SJCRH30 (cell line): Measurements from ENCODE around the gene EDN2. TPM values are rescaled to one million over a fixed set of nuclear protein-coding genes. Genes with fewer than 3 reads are reported as not detected.

Experiments
- DNase-seq, 2 experiments: peaks; one replicate each; pipeline ENCODE4 v3.0.0-alpha.2; 2015 to 2020
- H3K27ac ChIP-seq: fragments of 250-450 bp; sonication (Bioruptor Pico); 2 replicates; pipeline ENCODE4 v1.5.1; 2020; ENCODE audit warnings: mild to moderate bottlenecking, moderate library complexity
- H3K27me3 ChIP-seq: fragments of 250-450 bp; sonication (Bioruptor Pico); 2 replicates; pipeline ENCODE4 v1.5.1; 2020; ENCODE audit warnings: mild to moderate bottlenecking, moderate library complexity
- H3K36me3 ChIP-seq: fragments of 250-450 bp; sonication (Bioruptor Pico); 2 replicates; pipeline ENCODE4 v1.5.1; 2020; ENCODE audit warnings: mild to moderate bottlenecking, moderate library complexity
- H3K4me1 ChIP-seq: fragments of 250-450 bp; sonication (Bioruptor Pico); 2 replicates; pipeline ENCODE4 v1.5.1; 2020; ENCODE audit warnings: mild to moderate bottlenecking, moderate library complexity
- H3K4me3 ChIP-seq: fragments of 250-450 bp; sonication (Bioruptor Pico); 2 replicates; pipeline ENCODE4 v1.5.1; 2020; ENCODE audit warnings: mild to moderate bottlenecking, moderate library complexity
- H3K9me3 ChIP-seq: fragments of 250-450 bp; sonication (Bioruptor Pico); replicated peaks from 2 replicates; pipeline ENCODE4 v1.5.1; 2020; ENCODE audit warnings: mild to moderate bottlenecking, moderate library complexity
- total RNA-seq: library from RNA; depleted of rRNA; stranded (reverse); fragments of >200 nt; shearing (Covaris generic); gene quantifications from 2 replicates; pipeline ENCODE4 v1.2.3, GENCODE V29; 2014

Gene EDN2
- total RNA-seq, 1 experiment from 2014 or later: 0.32 TPM

GRCh38 chr1:41461790-41462679, 22.4 kb downstream of the EDN2 start:
- Histone ChIP-seq H3K4me1 (peaks cover 33% of the 10 kb centered on the region), H3K9me3 (no peaks in the 10 kb centered on the region), H3K27me3 (no peaks in the 10 kb centered on the region), H3K4me3 (no peak overlapping the region), H3K36me3 (no peaks in the 10 kb centered on the region), H3K27ac (no peak overlapping the region)
- no peak for DNase-seq

DNA sequence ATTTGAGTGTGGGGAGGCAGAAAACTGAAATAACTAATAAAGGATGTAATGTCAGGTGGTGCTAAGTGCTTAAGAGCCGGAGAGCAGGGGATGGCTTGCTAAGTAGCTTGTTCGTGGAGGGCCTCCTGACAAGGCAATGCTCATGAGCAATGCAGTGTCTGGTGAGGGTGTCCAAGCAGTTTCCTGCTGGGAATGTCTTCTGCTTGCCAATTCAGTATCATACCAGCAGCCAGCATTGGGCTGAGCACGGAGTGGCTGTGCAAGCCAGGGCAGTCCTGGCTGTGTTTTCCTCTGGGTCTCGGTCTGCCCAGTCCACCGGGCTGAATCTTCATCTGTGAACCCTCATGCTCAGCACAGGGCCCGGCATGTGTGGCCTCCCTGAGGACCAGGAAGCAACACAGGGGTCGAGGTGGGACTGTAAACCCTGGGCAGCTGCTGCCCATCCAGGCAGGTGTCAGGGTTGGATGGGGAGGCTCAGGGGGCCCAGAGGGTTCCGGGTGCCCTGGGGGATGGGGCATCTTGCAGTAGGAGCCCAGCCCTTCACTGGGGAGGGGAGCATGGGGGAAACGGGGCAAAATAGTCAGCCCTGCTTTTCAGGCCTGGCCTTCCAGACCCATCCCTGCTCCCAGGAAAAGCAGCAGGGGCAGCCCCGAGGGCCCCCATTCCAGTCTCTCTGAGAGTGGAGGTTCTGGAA, 27.5 kb downstream of the EDN2 start:
- H3K9me3 ChIP-seq: no peaks in the 10 kb centered on the region

GRCh38 chr1:41455479-41456332, 28.8 kb downstream of the EDN2 start:
- no peaks in the 10 kb centered on the region for H3K27me3 ChIP-seq
- peaks cover 59% of the 10 kb centered on the region for H3K4me1 ChIP-seq
- peak overlapping the region; percentile 93 for H3K27ac ChIP-seq
- peak in 1 of 2 experiments; percentile 66 for DNase-seq
- no peaks in the 10 kb centered on the region for H3K9me3 ChIP-seq
- no peak overlapping the region for H3K4me3 ChIP-seq
- H3K36me3 ChIP-seq: no peaks in the 10 kb centered on the region

More for the DNA sequence above, 27.5 kb downstream of the EDN2 start:
- no peaks in the 10 kb centered on the region for H3K27me3 ChIP-seq
- H3K4me1 ChIP-seq: peaks cover 59% of the 10 kb centered on the region
- no peak overlapping the region for H3K4me3 ChIP-seq
- DNase-seq: no peak
- H3K27ac ChIP-seq: peak overlapping the region; percentile 15; the same call in 1 of the 2 replicates
- no peaks in the 10 kb centered on the region for H3K36me3 ChIP-seq

GRCh38 chr1:41454406-41454805, 30.1 kb downstream of the EDN2 start:
- Histone ChIP-seq H3K4me1 (peaks cover 64% of the 10 kb centered on the region), H3K27ac (peak overlapping the region; percentile 93), H3K4me3 (no peak overlapping the region), H3K36me3 (no peaks in the 10 kb centered on the region), H3K9me3 (no peaks in the 10 kb centered on the region), H3K27me3 (no peaks in the 10 kb centered on the region)
- peak; percentile 98 to 99 for DNase-seq

GRCh38 chr1:41452704-41453290, 31.7 kb downstream of the EDN2 start:
- no peaks in the 10 kb centered on the region for H3K27me3 ChIP-seq
- peaks cover 65% of the 10 kb centered on the region for H3K4me1 ChIP-seq
- no peak for DNase-seq

DNA sequence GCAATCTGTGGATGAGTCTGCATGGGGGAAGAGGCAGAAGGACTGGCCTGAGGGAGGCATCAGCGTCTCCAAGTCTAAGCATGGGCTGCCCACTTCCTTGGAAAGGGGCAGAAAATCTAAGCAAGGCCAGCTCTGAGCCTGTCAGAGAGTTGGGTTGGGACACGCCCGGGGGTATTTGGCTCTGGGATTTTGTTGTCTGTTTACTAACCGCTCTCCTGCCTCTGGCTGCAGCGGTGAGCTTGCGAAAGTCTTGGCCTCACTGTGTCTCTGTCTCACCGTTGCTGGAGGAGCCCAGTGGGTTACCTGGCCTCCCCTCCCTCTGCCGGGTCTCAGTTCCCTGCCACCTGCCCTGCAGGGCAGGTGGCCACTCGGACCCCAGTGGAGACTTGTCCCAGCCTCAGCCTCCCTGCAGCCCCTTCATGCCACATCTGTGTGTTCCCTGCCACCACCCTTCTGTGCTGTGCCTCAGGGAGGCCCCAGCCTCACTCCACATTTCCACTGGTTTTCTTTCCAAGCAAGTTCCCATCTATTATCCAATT, 33.7 kb downstream of the EDN2 start:
- H3K4me1 ChIP-seq: peaks cover 57% of the 10 kb centered on the region
- no peaks in the 10 kb centered on the region for H3K9me3 ChIP-seq
- no peaks in the 10 kb centered on the region for H3K27me3 ChIP-seq
- no peak overlapping the region for H3K4me3 ChIP-seq
- no peaks in the 10 kb centered on the region for H3K36me3 ChIP-seq
- no peak overlapping the region for H3K27ac ChIP-seq
- no peak for DNase-seq

More at GRCh38 chr1:41452704-41453290, 31.7 kb downstream of the EDN2 start:
- H3K4me3 ChIP-seq: no peak overlapping the region
- H3K9me3 ChIP-seq: no peaks in the 10 kb centered on the region
- no peaks in the 10 kb centered on the region for H3K36me3 ChIP-seq
- no peak overlapping the region for H3K27ac ChIP-seq

- DNase-seq: no peak
- no peak overlapping the region for H3K4me3 ChIP-seq
- H3K36me3 ChIP-seq: peaks cover 3% of the 10 kb centered on the region; the same call in 1 of the 2 replicates
- H3K27ac ChIP-seq: no peak overlapping the region
- peaks cover 3% of the 10 kb centered on the region; the same call in 1 of the 2 replicates for H3K9me3 ChIP-seq
- H3K27me3 ChIP-seq: no peaks in the 10 kb centered on the region
- peaks cover 44% of the 10 kb centered on the region for H3K4me1 ChIP-seq
Measured at GRCh38 chr1:41449326-41449921, 35.1 kb downstream of the EDN2 start.

DNA sequence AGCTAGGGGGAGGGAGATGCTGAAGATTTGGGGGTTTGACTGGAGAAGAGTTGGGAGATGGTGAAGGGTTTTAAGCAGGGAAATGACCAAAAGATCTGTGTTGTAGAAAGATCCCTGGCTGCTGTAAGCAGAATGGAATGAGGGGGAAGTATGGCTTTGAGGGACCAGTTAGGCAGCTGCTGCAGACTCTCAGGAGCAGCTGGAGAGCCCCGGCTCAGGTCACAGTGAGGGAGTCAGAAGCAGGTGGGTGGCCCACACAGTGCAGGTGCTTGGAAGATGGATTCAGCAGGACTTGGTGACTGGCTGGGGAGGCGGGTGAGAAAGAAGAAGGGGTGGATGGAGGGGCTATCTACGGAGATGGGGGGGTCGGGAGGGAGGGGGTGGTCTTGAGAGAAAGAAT, 35.7 kb downstream of the EDN2 start:
- Histone ChIP-seq H3K27ac (peak overlapping the region; percentile 73), H3K36me3 (peaks cover 3% of the 10 kb centered on the region; the same call in 1 of the 2 replicates), H3K4me3 (no peak overlapping the region), H3K9me3 (peaks cover 9% of the 10 kb centered on the region; the same call in 1 of the 2 replicates), H3K4me1 (peaks cover 40% of the 10 kb centered on the region), H3K27me3 (no peaks in the 10 kb centered on the region)
- peak; percentile 81 to 85 for DNase-seq

GRCh38 chr1:41447995-41448770, 36.3 kb downstream of the EDN2 start:
- Histone ChIP-seq H3K27ac (peak overlapping the region; percentile 73), H3K4me3 (no peak overlapping the region)

GRCh38 chr1:41446851-41447610, 37.5 kb downstream of the EDN2 start:
- no peak overlapping the region for H3K4me3 ChIP-seq
- peaks cover 12% of the 10 kb centered on the region; the same call in 1 of the 2 replicates for H3K9me3 ChIP-seq
- no peaks in the 10 kb centered on the region for H3K27me3 ChIP-seq
- H3K36me3 ChIP-seq: peaks cover 3% of the 10 kb centered on the region; the same call in 1 of the 2 replicates
- peaks cover 29% of the 10 kb centered on the region for H3K4me1 ChIP-seq
- no peak for DNase-seq
- no peak overlapping the region for H3K27ac ChIP-seq

More at GRCh38 chr1:41447995-41448770, 36.3 kb downstream of the EDN2 start:
- H3K36me3 ChIP-seq: peaks cover 3% of the 10 kb centered on the region; the same call in 1 of the 2 replicates
- H3K27me3 ChIP-seq: no peaks in the 10 kb centered on the region
- peaks cover 12% of the 10 kb centered on the region; the same call in 1 of the 2 replicates for H3K9me3 ChIP-seq
- peaks cover 34% of the 10 kb centered on the region for H3K4me1 ChIP-seq
- peak; percentile 77 to 80 for DNase-seq

DNA sequence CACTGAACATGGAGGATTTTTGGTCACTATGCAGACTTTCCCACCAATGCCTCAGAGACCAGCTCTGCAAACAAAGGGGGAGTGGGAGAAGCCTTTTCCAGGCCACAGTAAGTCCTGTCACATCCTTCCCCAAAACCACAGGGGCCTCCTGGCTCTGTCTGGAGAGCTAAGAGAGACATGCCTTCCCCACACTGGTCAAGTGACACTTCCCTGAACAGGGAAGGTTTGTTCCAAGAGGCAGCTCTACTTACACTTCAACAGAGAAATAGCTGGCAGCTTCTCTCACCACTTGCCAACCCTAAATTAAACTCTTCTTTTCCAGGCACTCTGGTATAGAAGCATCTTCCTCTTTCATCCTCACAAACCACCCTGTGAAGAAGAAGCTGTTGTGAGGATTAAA, 39.7 kb downstream of the EDN2 start:
- Histone ChIP-seq H3K4me1 (peaks cover 28% of the 10 kb centered on the region), H3K27ac (no peak overlapping the region), H3K9me3 (peaks cover 12% of the 10 kb centered on the region; the same call in 1 of the 2 replicates), H3K27me3 (no peaks in the 10 kb centered on the region), H3K4me3 (no peak overlapping the region), H3K36me3 (peaks cover 3% of the 10 kb centered on the region; the same call in 1 of the 2 replicates)
- no peak for DNase-seq

- Histone ChIP-seq H3K4me3 (no peak overlapping the region), H3K36me3 (peaks cover 3% of the 10 kb centered on the region; the same call in 1 of the 2 replicates), H3K27me3 (no peaks in the 10 kb centered on the region), H3K4me1 (peaks cover 22% of the 10 kb centered on the region), H3K9me3 (peaks cover 12% of the 10 kb centered on the region; the same call in 1 of the 2 replicates), H3K27ac (no peak overlapping the region)
- DNase-seq: no peak
Measured at GRCh38 chr1:41444246-41444645, 40.2 kb downstream of the EDN2 start.
